H1 (cell line): ENCODE data around the gene POLR2L. TPM values are rescaled to one million over a fixed set of nuclear protein-coding genes. Genes with fewer than 3 reads are reported as not detected.

ENCODE experiments used
- CTCF ChIA-PET: fragments of 300-600 bp; sonication (Branson Sonifier 250); formaldehyde crosslinking; loops from one replicate; lab custom pipeline; 2021; ENCODE audit not compliant: partially characterized antibody; lab: Charles Lee
- POLR2A ChIA-PET: fragments of 300-600 bp; sonication (Branson Sonifier 250); formaldehyde crosslinking; loops from one replicate; lab custom pipeline; 2021; ENCODE audit warnings: inconsistent platforms; ENCODE audit not compliant: partially characterized antibody; lab: Charles Lee
- DNase-seq, 2 experiments: peaks; one replicate each; pipeline versions ENCODE4 v3.0.0 to v3.0.0-alpha.2; 2010 to 2022; ENCODE audit warnings: low spot score in 2 of 2, low read depth in 1 of 2, mixed read lengths in 1 of 2
- FAIRE-seq: peaks from 2 replicates; lab custom pipeline; 2011; peaks lifted over from hg19 to GRCh38; lab: Jason Lieb, UNC
- H2AFZ ChIP-seq: 2 replicates; pipeline ENCODE4 v1.8.1; 2012; ENCODE audit warnings: low read length, inconsistent platforms
- H2AK5ac ChIP-seq: 2 replicates; pipeline ENCODE4 v1.6.1; 2013; ENCODE audit warnings: low read depth, low read length
- H2BK120ac ChIP-seq: replicated peaks from 2 replicates; pipeline ENCODE3; 2013; ENCODE audit warnings: low read depth, low read length, inconsistent platforms
- H2BK12ac ChIP-seq: 2 replicates; pipeline ENCODE4 v1.6.1; 2013; ENCODE audit warnings: low read depth, low read length
- H2BK15ac ChIP-seq: 2 replicates; pipeline ENCODE4 v1.6.1; 2013; ENCODE audit warnings: low read length
- H2BK20ac ChIP-seq: 2 replicates; pipeline ENCODE4 v1.6.1; 2013; ENCODE audit warnings: low read length
- H2BK5ac ChIP-seq: 2 replicates; pipeline ENCODE4 v1.6.1; 2013; ENCODE audit warnings: low read depth, low read length
- H3K14ac ChIP-seq: 2 replicates; pipeline ENCODE4 v1.6.1; 2013; ENCODE audit warnings: inconsistent platforms; ENCODE audit not compliant: insufficient read length
- H3K18ac ChIP-seq: 2 replicates; pipeline ENCODE4 v1.6.1; 2013; ENCODE audit warnings: low read length; ENCODE audit errors: extremely low read depth
- H3K23ac ChIP-seq: 2 replicates; pipeline ENCODE4 v1.6.1; 2013; ENCODE audit warnings: inconsistent platforms; ENCODE audit not compliant: insufficient read length
- H3K23me2 ChIP-seq: 2 replicates; pipeline ENCODE4 v1.6.1; 2013; ENCODE audit warnings: low read depth, low read length
- H3K27ac ChIP-seq: 2 replicates; pipeline ENCODE4 v1.6.1; 2011; ENCODE audit warnings: low read depth, low read length, inconsistent platforms
- H3K27me3 ChIP-seq, 4 experiments: replicated peaks in 1 of 4; 1 replicate in 1 of 4; 2 replicates in 3 of 4; pipeline versions ENCODE4 v1.6.1 to v1.8.1; 2011 to 2013; ENCODE audit warnings: low read length in 3 of 4, mild to moderate bottlenecking in 3 of 4, inconsistent platforms in 2 of 4, mixed read lengths in 2 of 4, moderate library complexity in 1 of 4; ENCODE audit not compliant: control insufficient read depth in 3 of 4, insufficient read depth in 3 of 4; ENCODE audit errors: extremely low read depth in 1 of 4
- H3K36me3 ChIP-seq, 4 experiments: 2 replicates each; pipeline versions ENCODE4 v1.6.1 to v1.8.1; 2011 to 2013; ENCODE audit warnings: mild to moderate bottlenecking in 4 of 4, low read length in 3 of 4, moderate library complexity in 2 of 4, control low read depth in 1 of 4, inconsistent platforms in 1 of 4; ENCODE audit not compliant: insufficient read depth in 4 of 4, control insufficient read depth in 2 of 4
- H3K4ac ChIP-seq: replicated peaks from 2 replicates; pipeline ENCODE3; 2013; ENCODE audit warnings: low read length, low read depth, mixed read lengths, inconsistent platforms; ENCODE audit not compliant: insufficient read length
- H3K4me1 ChIP-seq, 4 experiments: replicated peaks in 1 of 4; 1 replicate in 1 of 4; 2 replicates in 3 of 4; pipeline versions ENCODE4 v1.6.1 to v1.8.1; 2011 to 2013; ENCODE audit warnings: low read length in 3 of 4, inconsistent platforms in 2 of 4, mixed read lengths in 1 of 4; ENCODE audit not compliant: insufficient read depth in 4 of 4, control insufficient read depth in 3 of 4
- H3K4me2 ChIP-seq, 2 experiments: 2 replicates each; pipeline versions ENCODE4 v1.6.1 to v1.8.1; 2011 to 2013; ENCODE audit warnings: low read depth in 2 of 2, low read length in 2 of 2, control low read depth in 1 of 2, inconsistent platforms in 1 of 2, mild to moderate bottlenecking in 1 of 2; ENCODE audit not compliant: insufficient read depth in 1 of 2
- H3K4me3 ChIP-seq, 4 experiments: fragments of 200-600, 300-600 bp in 1 of 4; sonication (generic), shearing (Covaris generic), sonication (Bioruptor Twin) in 1 of 4; 2 replicates each; pipeline versions ENCODE4 v1.5.1 to v1.8.1; 2011 to 2016; ENCODE audit warnings: low read length in 4 of 4, low read depth in 3 of 4, control low read depth in 2 of 4, inconsistent platforms in 2 of 4, mild to moderate bottlenecking in 2 of 4, mixed read lengths in 1 of 4, moderate library complexity in 1 of 4; ENCODE audit not compliant: insufficient read depth in 2 of 4; ENCODE audit errors: extremely low read depth in 1 of 4
- H3K56ac ChIP-seq: replicated peaks from 2 replicates; pipeline ENCODE3; 2013; ENCODE audit warnings: low read depth, mild to moderate bottlenecking, mixed read lengths, low read length, inconsistent platforms; ENCODE audit not compliant: insufficient read length
- H3K79me1 ChIP-seq: 2 replicates; pipeline ENCODE4 v1.6.1; 2013; ENCODE audit warnings: low read depth, low read length, control low read depth
- H3K79me2 ChIP-seq, 2 experiments: 2 replicates each; pipeline versions ENCODE4 v1.6.1 to v1.8.1; 2012 to 2013; ENCODE audit warnings: low read length in 2 of 2, mild to moderate bottlenecking in 2 of 2, inconsistent platforms in 1 of 2; ENCODE audit not compliant: insufficient read depth in 2 of 2, control insufficient read depth in 1 of 2
- H3K9ac ChIP-seq, 4 experiments: replicated peaks in 1 of 4; 1 replicate in 1 of 4; 2 replicates in 3 of 4; pipeline versions ENCODE4 v1.6.1 to v1.8.1; 2011 to 2013; ENCODE audit warnings: low read depth in 3 of 4, low read length in 3 of 4, control low read depth in 2 of 4, mild to moderate bottlenecking in 2 of 4, moderate library complexity in 2 of 4, inconsistent platforms in 1 of 4; ENCODE audit errors: extremely low read depth in 1 of 4
- H3K9me3 ChIP-seq, 2 experiments: 2 replicates each; pipeline versions ENCODE4 v1.6.1 to v1.8.1; 2012 to 2013; ENCODE audit warnings: mild to moderate bottlenecking in 2 of 2, moderate library complexity in 2 of 2, control low read depth in 1 of 2, inconsistent platforms in 1 of 2, low read depth in 1 of 2, low read length in 1 of 2, mixed read lengths in 1 of 2; ENCODE audit not compliant: insufficient read depth in 2 of 2
- H4K20me1 ChIP-seq, 2 experiments: replicated peaks in 1 of 2; 2 replicates each; pipeline versions ENCODE3 to v1.8.1; 2011 to 2013; ENCODE audit warnings: inconsistent platforms in 2 of 2, low read length in 2 of 2, mild to moderate bottlenecking in 1 of 2; ENCODE audit not compliant: insufficient read depth in 2 of 2, control insufficient read depth in 1 of 2
- H4K5ac ChIP-seq: 2 replicates; pipeline ENCODE4 v1.6.1; 2013; ENCODE audit warnings: low read length, low read depth, mixed read lengths, inconsistent platforms; ENCODE audit not compliant: insufficient read length
- H4K8ac ChIP-seq: 2 replicates; pipeline ENCODE4 v1.8.0; 2013; ENCODE audit warnings: mild to moderate bottlenecking, moderate library complexity, low read length, inconsistent platforms; ENCODE audit not compliant: insufficient read depth; ENCODE audit errors: extremely low read depth
- H4K91ac ChIP-seq: replicated peaks from 2 replicates; pipeline ENCODE3; 2013; ENCODE audit warnings: low read length, mixed read lengths, inconsistent platforms; ENCODE audit not compliant: insufficient read length
- CEBPB ChIP-seq: IDR thresholded peaks from 2 replicates; pipeline ENCODE4 v1.6.1; 2012; ENCODE audit warnings: low read depth, low read length
- CHD1 ChIP-seq: IDR thresholded peaks from 2 replicates; pipeline ENCODE4 v1.6.1; 2012; ENCODE audit warnings: low read depth, low read length, improper control_type of control experiment
- GABPA ChIP-seq: IDR thresholded peaks from 2 replicates; pipeline ENCODE4 v1.6.1; 2011; ENCODE audit warnings: mild to moderate bottlenecking, low read length, moderate library complexity, borderline replicate concordance; ENCODE audit not compliant: insufficient read depth
- HDAC6 ChIP-seq: IDR thresholded peaks from one replicate; pipeline ENCODE4 v1.7.1; 2012; ENCODE audit warnings: low read depth, mild to moderate bottlenecking, inconsistent platforms, low read length, moderate library complexity
- JUND ChIP-seq: IDR thresholded peaks from 2 replicates; pipeline ENCODE4 v1.6.1; 2011; ENCODE audit warnings: mild to moderate bottlenecking, improper control_type of control experiment, low read length
- MAFK ChIP-seq: IDR thresholded peaks from 2 replicates; pipeline ENCODE4 v1.6.1; 2012; ENCODE audit warnings: low read depth, mild to moderate bottlenecking, improper control_type of control experiment, low read length
- NRF1 ChIP-seq: IDR thresholded peaks from 2 replicates; pipeline ENCODE4 v1.6.1; 2011; ENCODE audit warnings: mild to moderate bottlenecking, low read depth, low read length, improper control_type of control experiment
- SRF ChIP-seq: IDR thresholded peaks from 2 replicates; pipeline ENCODE4 v1.6.1; 2011; ENCODE audit warnings: mild to moderate bottlenecking, low read depth, low read length, moderate library complexity
- SUZ12 ChIP-seq: fragments of 200-600 bp; sonication (generic); IDR thresholded peaks from 2 replicates; pipeline ENCODE4 v1.6.1; 2012; ENCODE audit warnings: mild to moderate bottlenecking, inconsistent platforms, low read length, moderate library complexity, mixed read lengths
- WGBS, 2 experiments: shearing (Covaris generic) in 1 of 2; methylation state at CpG; one replicate each; pipeline versions ENCODE4 v1.1.6 to v1.1.7; 2013 to 2015; ENCODE audit warnings: low lambda C conversion rate in 2 of 2, mixed read lengths in 2 of 2, inconsistent platforms in 1 of 2, low coverage in 1 of 2, missing lambda C conversion rate in 1 of 2; ENCODE audit not compliant: insufficient replicate concordance in 2 of 2, insufficient coverage in 1 of 2, insufficient read length in 1 of 2; ENCODE audit errors: extremely low coverage in 1 of 2, missing lambda C conversion rate in 1 of 2; 5-methylcytosine and 5-hydroxymethylcytosine counted together
- polyA plus RNA-seq, 7 experiments: library from polyadenylated mRNA; depleted of rRNA in 3 of 7; stranded (reverse) in 5 of 7; unstranded in 2 of 7; fragments of >200 nt in 5 of 7; fragments of 200-250 nt in 2 of 7; gene quantifications; 1 replicate in 5 of 7; 2 replicates in 1 of 7; 4 replicates in 1 of 7; pipeline versions ENCODE4 v1.2.1 to v1.2.3, GENCODE V29; 2011 to 2013; ENCODE audit warnings: missing spikeins in 2 of 7, mixed read lengths in 2 of 7
- total RNA-seq: library from RNA; stranded (reverse); fragmentation: NEBNext Ultra II Directional; extraction: Animal tissue kit (Norgen Biotek cat#: 25700); gene quantifications from 2 replicates; pipeline ENCODE4 v1.2.1, GENCODE V29; 2021

The POLR2L gene
- total and polyA plus RNA-seq, 2 of the 8 experiments (the other 6 are each of a cell fraction or from before 2014, with no cell fraction given): 140 to 151 TPM

GRCh38 chr11:884578-885070 lies 42.3 kb upstream of the POLR2L start:
- POLR2A ChIA-PET: interaction anchor here (0.7 to 1.0 kb wide), 6 partner anchors 9 to 166 kb away, joined by 3 to 4 read pairs (median 3); no protein-coding TSS in a partner anchor

More at GRCh38 chr11:884578-885070, 42.3 kb upstream of the POLR2L start:
- Histone ChIP-seq H3K14ac (no peak overlapping the region), H2BK5ac (no peak overlapping the region), H4K5ac (no peak overlapping the region), H4K91ac (no peak overlapping the region), H3K79me1 (no peaks in the 10 kb centered on the region), H3K79me2 (no peaks in the 10 kb centered on the region), H4K20me1 (peaks cover 3 to 18% of the 10 kb centered on the region in 2 experiments), H3K4me2 (no peak overlapping the region), H2AFZ (no peak overlapping the region), H3K23me2 (no peaks in the 10 kb centered on the region), H4K8ac (no peak overlapping the region), H3K18ac (no peak overlapping the region), H3K56ac (no peak overlapping the region), H3K36me3 (peaks cover 2 to 20% (median 8%) of the 10 kb centered on the region in 4 experiments; a peak in 5 of 8 replicates), H3K4me3 (no peak overlapping the region), H2BK12ac (no peak overlapping the region), H3K4me1 (no peaks in the 10 kb centered on the region), H3K9ac (no peak overlapping the region), H2BK15ac (no peak overlapping the region), H3K23ac (no peak overlapping the region), H3K27me3 (no peaks in the 10 kb centered on the region), H3K4ac (no peak overlapping the region), H2BK20ac (no peak overlapping the region), H3K9me3 (no peaks in the 10 kb centered on the region), H3K27ac (no peak overlapping the region), H2BK120ac (no peak overlapping the region), H2AK5ac (no peak overlapping the region)
- CTCF ChIA-PET: interaction anchor here (1.0 to 1.4 kb wide), 3 partner anchors 10 to 16 kb away, joined by 3 to 7 read pairs (median 3); no protein-coding TSS in a partner anchor
- WGBS, 2 experiments: 86% methylated on average over 16 of the region's 16 CpGs; no CpG with 5 or more reads in 1 of the 2 experiments
- DNase-seq (no peak), FAIRE-seq (no peak)
- no peak for TF ChIP-seq JUND
- TF ChIP-seq SUZ12: no peak
- no peak for TF ChIP-seq SRF
- no peak for TF ChIP-seq GABPA
- TF ChIP-seq MAFK: no peak
- TF ChIP-seq CHD1: no peak
- TF ChIP-seq HDAC6: no peak
- TF ChIP-seq NRF1: no peak
- TF ChIP-seq CEBPB: no peak
